ENCODE measurements around the gene VWA5B2.
A peak's percentile ranks its signal among the peaks of the same experiment; 100 is the strongest.
"Not testable (repeated sequence)": the region's sequence is repeated elsewhere in the genome, so short reads cannot be mapped to it uniquely, and the experiment has no call there.

Gene VWA5B2

DNA sequence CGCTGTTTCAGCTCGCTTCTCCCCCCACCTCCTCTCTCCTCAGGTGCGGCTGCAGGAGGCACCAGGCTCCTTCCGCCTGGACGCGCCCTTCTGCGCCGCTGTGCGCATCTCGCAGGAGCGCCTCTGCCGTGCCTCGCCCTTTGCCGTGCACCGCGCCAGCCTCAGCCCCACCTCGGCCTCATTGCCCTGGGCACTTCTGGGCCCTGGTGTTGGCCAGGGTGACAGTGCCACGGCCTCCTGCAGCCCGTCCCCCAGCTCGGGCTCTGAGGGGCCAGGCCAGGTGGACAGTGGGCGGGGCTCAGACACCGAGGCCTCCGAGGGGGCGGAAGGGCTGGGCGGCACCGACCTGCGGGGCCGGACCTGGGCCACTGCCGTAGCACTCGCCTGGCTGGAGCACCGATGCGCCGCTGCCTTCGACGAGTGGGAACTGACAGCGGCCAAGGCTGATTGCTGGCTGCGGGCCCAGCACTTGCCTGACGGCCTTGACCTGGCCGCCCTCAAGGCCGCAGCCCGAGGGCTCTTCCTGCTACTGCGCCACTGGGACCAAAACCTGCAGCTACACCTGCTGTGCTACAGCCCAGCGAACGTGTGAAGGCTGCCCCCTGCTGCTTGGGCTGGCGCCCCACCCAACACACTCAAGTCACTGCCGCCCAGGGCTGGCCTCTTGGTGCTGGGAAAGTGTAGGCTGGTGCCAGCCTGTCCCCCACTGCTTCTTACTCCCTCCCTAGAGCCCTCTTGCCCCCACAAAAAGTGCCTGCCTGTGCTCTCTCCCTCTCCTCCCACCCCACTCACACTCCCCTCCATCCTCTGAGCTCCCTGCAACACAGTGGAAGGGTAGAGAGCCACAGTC lies 12.3 kb downstream of the VWA5B2 start:
- DNase-seq (ENCODE audit: low spot score), result peak; percentile 56

GRCh38 chr3:184242297-184242685 lies 12.9 kb downstream of the VWA5B2 start:
- no peak for DNase-seq (ENCODE audit: low spot score)

GRCh38 chr3:184248454-184249411 lies 19.3 kb downstream of the VWA5B2 start, which contains the start of gene ALG3:
ALG3 (minus strand) TSS chr3:184248962; CDS start chr3:184248940, 22 bp downstream.
- peak; percentile 90 for DNase-seq (ENCODE audit: low spot score)

DNA sequence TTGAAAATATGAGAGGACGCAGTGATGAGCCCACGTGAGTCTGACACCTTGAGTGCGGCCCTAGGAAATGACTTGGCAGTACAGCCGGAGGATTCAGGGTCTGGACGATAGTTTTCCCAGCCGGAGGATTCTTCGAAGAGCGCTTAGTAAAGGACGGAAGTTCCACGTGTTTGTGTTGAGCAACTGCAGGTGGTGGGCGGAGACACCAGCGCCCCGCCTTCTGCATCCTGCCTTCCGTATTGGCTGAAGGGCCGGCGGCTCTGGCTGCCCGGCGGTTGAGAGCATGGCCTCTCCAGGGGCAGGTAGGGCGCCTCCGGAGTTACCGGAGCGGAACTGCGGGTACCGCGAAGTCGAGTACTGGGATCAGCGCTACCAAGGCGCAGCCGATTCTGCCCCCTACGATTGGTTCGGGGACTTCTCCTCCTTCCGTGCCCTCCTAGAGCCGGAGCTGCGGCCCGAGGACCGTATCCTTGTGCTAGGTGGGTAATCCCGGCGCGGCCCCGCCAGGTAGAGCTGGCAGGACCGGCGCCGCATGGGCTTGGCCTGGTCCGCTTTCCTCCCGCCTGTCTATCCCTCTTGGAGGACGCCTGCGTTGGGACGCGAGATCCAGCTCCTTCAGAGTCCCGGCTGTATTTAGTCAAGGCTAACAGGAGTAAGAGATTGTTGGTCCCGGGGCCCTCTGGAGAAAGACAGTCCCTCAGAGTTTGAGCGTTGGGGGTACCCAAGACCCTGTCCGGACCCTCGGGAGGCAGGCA lies 20.2 kb downstream of the VWA5B2 start, which contains the start of gene EEF1AKMT4:
EEF1AKMT4 (plus strand) TSS at position 261 of the 755 bp plus-strand sequence; CDS start at position 284, 23 bp downstream.
- peak; percentile 98 for DNase-seq (ENCODE audit: low spot score)

DNA sequence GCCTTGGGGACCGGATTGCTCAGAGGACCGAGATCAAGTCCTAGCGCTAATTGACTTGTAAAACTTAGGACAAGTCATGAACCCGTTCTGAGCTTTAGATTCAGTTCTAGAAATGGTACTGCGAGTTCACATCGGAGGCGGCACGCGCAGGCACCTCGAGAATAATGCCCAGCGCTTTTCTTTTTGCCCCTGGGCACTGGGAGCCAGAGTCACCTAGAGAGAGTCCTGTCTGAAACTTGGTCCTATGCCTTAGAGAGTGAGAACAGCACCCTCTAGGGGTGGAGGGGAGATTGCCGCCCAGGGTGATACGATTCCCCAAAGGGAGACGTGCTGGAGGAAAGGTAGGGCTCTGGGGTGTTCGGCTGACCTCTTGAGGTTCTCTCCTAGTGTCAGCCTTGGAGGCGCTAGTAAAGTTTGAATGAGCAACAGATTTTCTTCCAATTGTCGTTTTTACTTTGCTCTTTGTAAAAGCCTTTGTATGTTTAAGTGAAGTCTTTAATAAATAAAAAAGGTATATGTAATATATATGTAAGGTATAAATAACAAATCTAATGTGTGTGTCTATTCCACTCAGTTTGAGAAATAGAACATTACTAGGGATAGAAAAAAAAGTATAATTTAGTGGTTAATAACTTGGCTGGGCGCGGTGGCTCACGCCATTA lies 20.9 kb downstream of the VWA5B2 start:
- DNase-seq (ENCODE audit: low spot score), result peak; percentile 98

- DNase-seq (ENCODE audit: low spot score), result no peak
These were observed 26.1 kb downstream of the VWA5B2 start for GRCh38 chr3:184255291-184256039.

DNA sequence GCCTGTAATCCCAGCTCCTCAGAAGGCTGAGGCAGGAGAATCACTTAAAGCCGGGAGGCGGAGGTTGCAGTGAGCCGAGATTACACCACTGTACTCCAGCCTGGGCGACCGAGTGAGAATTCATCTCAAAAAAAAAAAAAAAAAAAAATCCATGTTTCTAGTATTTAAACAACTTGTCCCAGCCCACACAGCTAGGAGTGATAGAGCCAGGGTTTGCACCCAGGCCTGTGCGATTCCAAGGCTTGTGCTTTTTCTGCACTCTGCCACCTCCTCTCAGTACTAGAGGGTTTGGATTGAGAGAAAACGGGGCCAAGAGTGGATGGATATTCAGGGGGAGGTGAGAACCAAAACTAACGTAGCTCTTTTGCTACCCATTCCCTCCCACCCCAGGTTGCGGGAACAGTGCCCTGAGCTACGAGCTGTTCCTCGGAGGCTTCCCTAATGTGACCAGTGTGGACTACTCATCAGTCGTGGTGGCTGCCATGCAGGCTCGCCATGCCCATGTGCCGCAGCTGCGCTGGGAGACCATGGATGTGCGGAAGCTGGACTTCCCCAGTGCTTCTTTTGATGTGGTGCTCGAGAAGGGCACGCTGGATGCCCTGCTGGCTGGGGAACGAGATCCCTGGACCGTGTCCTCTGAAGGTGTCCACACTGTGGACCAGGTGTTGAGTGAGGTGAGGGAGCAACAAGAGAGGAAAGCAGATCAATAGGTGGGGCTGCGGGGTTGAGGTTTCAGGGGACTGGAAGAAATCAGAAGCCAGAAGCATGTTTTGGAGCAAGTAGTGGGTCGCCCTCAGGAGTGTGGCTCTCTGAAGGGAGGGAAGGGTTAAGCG lies 27.9 kb downstream of the VWA5B2 start:
- no peak for DNase-seq (ENCODE audit: low spot score)

DNA sequence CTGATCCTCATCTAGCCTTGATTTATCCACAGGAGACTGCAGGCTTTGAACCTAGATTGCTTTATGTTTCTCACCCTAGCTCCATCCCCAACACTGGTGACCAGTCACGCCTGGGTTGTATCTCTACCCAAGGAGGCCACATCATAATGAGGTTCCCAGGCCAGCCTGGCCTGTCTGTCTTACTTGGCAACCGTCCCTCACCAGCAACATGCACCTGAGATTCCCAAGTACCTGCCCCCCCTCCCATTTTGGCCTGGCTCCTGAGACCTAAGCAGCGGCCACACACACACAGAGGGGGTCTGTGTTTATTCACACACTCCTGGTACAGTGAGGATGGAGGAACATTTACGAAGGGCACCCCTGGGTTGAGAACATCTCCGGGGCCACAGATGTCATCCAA lies 29.5 kb downstream of the VWA5B2 start:
- no peak for DNase-seq (ENCODE audit: low spot score)

DNA sequence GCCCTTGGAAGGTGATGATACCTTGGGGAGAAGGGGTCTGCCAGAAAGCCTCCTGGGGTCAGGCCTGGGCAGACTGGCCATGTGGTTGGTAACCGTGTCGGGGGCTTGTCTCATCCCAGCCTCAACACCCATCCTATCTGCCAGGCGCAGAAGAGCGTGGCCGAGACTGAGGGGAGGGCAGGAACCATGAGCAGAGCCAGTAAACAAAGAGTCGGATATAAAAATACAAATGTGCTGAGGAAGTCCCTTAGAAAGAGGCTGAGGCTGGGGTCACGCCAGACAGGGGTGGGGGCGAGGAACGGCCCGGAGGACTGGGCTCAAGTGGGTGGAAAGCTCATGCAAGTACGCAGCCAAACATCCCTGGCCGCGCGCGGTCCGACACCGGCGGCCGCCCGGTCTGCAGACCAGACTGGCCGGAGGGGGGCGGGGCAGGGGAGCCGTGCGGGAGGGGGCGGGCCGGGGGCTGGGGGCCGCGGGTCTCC lies 30.1 kb downstream of the VWA5B2 start:
- no peak for DNase-seq (ENCODE audit: low spot score)

GRCh38 chr3:184259878-184260723 lies 30.7 kb downstream of the VWA5B2 start:
- DNase-seq (ENCODE audit: low spot score), result no peak

DNA sequence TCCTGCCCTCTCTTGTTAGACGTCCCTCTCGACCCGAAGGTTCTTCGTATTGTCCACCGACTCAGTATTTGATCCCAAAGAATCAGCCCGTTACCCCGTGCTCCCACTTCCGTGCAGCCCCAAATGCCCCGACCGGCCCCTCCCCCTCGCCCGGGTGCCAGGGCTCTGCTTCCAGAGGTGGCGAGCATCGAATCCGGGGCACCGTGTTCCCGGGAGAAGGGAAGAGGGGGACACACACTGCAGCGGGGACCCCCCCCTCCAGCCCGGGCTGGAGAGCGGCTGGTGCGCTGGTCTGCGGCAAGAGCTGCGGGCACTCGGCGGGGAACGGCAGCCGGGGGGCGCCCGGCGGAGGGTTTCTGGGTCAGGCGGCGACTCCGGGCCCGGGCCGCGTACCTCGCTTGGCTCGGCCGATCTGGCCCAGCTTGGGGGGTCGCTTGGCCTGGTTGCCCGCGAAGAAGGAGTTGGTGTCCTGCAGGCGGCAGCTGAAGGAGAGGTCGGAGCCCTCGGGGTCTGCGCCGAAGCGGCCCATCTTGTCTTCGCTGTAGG lies 31.4 kb downstream of the VWA5B2 start:
- no peak for DNase-seq (ENCODE audit: low spot score)

DNA sequence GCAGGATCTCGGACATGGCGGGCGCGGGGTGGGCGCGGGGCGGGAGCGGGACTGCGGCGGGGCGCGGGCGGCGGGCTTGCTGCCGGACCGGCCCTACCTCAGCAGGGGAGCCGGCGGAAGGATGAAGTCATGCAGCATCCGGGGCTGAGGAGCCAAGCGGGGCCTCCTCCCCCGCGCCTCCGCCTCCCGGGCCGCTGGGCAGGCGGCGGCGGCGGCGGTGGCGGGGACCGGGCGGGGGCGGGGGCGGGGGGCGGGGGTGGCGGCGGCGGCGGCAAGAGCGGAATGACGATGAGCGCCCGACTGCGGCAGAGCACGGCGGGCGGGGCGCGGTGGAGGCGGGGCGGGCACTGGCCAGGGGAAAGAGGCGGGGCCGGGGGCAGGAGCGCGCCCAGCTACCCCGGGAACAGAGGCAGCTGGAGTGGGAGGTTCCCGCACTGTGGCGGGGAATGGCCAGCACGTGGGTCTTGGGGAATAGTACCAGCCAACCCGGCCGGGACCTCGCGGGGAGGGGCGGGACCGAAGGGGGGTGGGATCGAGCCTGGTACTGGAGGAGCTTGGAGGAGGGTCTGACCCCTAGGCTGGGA lies 32.0 kb downstream of the VWA5B2 start, which contains the start of gene CAMK2N2:
CAMK2N2 (minus strand) TSS at position 284 of the 584 bp plus-strand sequence; CDS start at position 16, 268 bp downstream.
- DNase-seq (ENCODE audit: low spot score), result peak; percentile 38

DNA sequence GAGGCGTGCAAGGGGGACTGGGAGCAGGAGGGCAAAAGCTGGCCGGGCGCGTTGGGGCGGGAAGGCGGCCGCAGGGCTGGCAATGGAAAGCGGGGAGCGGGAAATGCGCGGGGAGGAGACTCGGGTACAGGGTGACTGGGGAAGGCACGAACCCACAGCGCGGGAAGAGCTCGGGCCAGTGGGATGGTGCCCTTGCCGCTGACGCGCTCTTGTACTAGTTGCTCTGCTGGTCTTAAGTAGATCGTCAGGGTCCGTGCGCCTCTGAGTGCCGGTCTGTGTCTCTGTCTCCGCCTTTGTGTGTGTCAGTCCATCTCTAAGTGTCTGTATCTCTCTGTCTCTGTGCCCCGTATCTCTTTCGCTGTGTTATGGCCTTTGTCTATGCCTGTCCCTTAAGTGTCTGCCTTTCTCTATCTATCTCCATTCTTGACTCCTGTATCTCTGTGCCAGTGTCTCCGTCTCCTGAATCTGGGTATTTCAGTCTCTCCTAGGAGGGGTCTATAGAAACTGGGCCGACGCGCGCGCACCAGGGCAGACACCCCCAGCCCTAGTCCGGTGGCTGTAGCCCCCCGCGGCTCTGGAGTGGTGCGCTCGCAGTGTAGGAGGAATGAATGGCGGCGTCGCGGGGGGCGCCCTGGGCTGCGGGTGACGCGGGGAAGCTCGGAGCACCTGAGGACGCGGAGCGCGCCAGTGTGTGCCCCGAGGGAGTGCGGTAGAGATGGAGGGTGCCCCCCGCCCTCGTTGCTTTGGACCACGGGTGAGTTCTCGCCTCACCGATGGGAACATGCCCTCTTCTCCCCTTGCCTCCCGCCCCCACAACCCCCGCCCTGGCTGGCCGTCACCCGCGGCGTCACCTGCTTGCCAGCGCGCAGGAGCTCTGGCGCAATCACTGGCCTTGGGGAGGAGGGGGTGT lies 32.7 kb downstream of the VWA5B2 start:
- no peak for DNase-seq (ENCODE audit: low spot score)

DNA sequence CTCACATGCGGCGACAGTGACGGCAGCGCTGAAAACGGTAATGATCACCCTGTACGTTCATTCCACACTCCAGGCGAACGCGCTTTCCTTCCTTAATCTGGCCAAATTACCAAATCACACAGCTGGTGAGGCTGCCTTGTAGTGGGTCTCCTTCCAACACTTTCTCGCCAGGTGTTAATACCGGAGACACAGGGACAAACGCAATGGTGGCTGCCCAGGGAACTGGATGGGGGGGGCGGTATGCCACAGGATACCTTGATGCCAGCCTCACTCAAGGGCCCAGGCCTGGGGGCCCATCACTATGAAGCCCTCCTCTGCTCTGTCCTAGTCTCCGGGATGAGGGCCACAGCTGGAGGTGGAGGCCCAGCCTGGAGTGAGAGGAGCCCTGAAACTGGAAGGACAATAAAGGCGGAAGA lies 33.4 kb downstream of the VWA5B2 start:
- no peak for DNase-seq (ENCODE audit: low spot score)

GRCh38 chr3:184267249-184267648 lies 37.9 kb downstream of the VWA5B2 start:
- DNase-seq (ENCODE audit: low spot score), result not testable (repeated sequence)

DNA sequence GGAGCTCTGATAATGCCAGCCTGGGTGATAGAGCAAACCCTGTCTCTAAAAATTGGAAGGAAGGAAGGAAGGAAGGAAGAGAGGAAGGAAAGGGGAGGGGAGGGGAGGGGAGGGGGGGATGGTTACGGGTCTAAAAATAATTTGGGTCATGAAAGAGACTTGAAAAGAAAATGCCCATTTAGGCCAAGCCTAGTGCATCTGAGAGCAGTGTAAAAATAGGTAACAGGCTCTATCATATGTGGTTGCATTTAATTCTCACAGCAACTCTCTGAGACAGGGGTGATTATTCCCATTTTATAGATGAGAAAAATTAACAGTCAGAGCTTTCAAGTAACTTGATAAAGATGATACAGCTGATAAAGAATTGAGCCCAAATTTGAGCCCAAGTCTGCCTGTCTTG lies 42.9 kb downstream of the VWA5B2 start:
- no peak for DNase-seq (ENCODE audit: low spot score)

- DNase-seq (ENCODE audit: low spot score), result no peak
These were observed 46.0 kb downstream of the VWA5B2 start for GRCh38 chr3:184275381-184275701.

All from NAMALWA (cell line).